Cortex of kidney (tissue), 1 donor: ENCODE results near the gene IRS1.

ENCODE experiments used
- DNase-seq: peaks from one replicate; lab custom pipeline; 2025; lab: John Stamatoyannopoulos, UW

Gene IRS1

GRCh38 chr2:226791056-226791486 is 8.5 kb downstream of the IRS1 start:
- no peak for DNase-seq

DNA sequence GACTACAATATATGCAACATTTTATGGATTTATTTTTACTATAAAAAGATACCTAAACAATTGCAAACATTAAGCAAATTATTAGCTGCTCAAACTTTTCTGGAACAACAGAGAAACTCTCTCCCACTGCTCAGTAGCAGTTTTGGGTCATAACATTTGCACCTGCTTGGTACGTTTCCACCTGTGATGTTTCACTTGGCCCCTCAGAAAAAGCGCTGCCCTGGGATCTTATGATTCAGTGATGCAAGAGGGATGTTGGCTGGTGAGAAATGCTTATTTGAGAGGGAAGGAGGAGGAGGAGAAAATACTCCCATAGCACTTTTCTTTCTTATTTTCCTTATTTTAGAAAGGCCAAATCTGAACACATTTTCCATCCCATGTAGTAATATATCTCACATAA is 9.2 kb downstream of the IRS1 start:
- no peak for DNase-seq

- DNase-seq = no peak
These were observed 9.6 kb downstream of the IRS1 start for GRCh38 chr2:226790011-226790410.

DNA sequence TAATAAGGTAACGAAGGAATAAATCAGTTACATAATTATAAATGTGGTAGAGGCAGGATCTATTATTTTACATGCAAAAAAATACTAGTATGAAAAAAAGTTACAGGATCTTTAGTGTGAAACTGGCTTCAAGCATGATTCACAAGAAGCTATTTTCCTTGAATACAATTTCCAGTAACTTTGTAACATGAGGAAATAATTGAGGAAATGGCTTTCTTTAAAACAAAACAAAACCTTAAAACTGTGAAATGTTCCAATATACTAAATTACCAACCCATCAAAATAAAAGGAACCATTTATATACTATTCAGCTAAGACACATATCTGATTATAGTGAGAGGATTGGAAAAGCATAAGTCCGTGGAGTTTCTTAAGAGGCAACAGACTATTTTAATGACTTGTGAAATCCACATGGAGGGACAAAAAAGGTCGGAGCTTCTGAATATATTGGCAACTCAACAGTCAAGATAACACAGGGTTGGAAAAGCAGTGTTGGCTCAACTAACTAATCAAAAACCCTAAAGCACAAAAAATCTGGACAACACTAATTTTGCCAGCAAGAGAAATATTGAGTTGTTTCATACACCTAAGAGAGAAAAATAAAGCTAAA is 10.6 kb downstream of the IRS1 start:
- no peak for DNase-seq

GRCh38 chr2:226788064-226788463 is 11.6 kb downstream of the IRS1 start:
- DNase-seq = no peak

- no peak for DNase-seq
These were observed 15.7 kb downstream of the IRS1 start for GRCh38 chr2:226783885-226784284.

DNA sequence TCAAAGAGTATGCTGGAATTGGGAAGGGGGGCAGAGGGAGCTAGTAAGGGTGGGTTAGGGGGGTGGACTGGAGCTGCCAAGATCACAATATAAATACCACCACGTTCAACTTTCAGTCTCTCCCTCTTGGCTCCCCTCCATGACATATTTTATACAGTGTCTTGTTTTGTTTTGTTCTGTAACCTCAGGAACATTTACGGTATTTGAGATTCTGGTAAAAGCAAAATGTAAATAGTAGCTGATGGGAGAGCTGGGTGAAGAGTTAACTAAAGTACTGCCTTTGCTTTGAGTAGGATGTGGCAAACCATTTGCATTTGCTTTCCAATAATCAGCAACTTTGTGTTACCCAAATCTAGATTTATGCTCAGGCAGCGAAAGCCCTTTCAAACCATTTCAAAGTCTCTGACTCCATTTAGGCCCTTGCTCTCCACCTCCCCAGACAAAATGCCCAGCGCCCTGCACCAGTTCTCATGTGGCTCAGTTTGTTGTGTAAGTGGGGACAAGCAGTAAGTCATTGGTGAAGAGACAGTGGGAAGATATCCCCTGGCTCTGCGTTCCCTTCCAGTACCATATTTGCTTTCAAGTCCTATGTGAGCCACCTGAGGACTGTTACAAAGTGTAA is 17.4 kb downstream of the IRS1 start:
- DNase-seq = no peak

DNA sequence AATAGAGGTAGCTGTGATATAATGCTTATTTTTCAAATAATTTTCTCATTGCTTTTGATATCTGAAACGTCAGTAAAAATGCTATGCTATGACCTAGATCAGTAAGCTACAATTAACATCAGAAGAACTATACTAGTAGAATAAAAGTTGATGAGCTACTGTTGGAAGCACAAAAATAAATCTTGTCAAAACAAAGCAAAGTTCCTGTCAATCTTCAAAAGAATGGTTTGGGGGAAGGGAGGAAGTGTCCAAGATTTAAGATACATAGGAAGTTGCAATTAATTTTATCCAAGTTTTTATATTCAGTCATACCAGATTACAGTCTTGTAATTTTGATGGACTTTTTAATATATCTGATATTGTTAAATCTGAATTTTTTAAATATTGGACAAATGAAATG is 19.2 kb downstream of the IRS1 start:
- no peak for DNase-seq

GRCh38 chr2:226777611-226778010 is 22.0 kb downstream of the IRS1 start:
- no peak for DNase-seq

- no peak for DNase-seq
These were observed 23.5 kb downstream of the IRS1 start for GRCh38 chr2:226776104-226776503.

DNA sequence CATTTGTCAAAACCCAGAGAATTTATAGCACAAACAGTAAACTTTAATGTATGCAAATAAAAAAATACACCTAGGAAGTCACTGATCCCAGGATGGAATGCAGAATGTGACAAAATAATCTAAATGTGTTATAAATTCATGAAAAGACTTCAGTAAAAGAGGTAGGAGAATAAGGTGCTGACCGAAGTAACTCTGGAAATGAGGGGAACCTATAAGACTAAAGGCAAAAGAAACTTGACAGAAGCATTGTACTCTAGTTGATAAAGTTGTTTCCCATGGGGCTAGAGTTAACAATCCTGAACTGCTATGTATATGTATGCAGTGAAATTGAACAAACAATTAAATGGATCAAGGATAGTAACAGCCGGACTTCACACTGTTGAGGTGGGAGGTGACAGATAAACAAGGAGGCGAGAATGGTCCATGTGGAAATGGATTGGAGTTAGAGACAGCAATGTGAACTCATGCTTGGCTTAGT is 24.5 kb downstream of the IRS1 start:
- DNase-seq = no peak

DNA sequence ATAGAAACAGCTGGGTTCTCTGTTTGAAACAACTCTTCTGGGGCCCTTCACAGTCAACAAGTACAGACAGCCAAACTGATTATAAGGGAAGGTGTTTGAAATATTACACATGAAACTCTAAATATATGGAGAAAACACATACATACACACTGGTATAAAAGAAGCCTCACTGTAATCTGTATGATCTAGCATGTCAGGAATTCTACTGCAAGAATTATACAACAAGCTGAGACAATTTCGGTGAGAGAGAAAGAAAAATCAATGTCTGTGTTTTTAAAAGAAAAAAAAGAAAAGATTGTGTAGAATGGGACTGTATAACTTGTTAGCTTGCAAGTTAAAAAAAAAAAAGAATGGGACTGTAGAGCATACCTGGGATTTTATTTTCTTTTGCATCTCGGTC is 26.3 kb downstream of the IRS1 start:
- DNase-seq = no peak

GRCh38 chr2:226772389-226773179 is 27.0 kb downstream of the IRS1 start:
- no peak for DNase-seq

DNA sequence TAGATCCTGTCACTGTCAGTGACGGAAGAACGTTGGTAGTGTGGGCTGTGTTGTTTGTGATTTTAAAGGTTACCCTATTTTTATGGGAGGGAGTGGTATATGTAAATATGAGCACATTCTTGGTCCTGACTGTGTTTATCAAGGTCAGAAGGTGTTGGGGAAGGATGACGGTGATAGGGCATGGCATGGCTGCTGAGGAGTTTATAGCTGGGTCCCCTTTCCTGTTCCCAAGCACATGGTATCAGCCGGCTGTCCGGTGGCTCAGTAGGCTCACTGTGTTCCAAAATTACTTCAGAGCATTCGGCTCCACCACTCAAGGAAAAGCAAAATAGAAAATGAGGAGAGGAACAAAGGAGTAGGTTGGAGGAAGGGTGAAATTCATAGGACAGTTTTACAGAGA is 28.6 kb downstream of the IRS1 start:
- DNase-seq = no peak

DNA sequence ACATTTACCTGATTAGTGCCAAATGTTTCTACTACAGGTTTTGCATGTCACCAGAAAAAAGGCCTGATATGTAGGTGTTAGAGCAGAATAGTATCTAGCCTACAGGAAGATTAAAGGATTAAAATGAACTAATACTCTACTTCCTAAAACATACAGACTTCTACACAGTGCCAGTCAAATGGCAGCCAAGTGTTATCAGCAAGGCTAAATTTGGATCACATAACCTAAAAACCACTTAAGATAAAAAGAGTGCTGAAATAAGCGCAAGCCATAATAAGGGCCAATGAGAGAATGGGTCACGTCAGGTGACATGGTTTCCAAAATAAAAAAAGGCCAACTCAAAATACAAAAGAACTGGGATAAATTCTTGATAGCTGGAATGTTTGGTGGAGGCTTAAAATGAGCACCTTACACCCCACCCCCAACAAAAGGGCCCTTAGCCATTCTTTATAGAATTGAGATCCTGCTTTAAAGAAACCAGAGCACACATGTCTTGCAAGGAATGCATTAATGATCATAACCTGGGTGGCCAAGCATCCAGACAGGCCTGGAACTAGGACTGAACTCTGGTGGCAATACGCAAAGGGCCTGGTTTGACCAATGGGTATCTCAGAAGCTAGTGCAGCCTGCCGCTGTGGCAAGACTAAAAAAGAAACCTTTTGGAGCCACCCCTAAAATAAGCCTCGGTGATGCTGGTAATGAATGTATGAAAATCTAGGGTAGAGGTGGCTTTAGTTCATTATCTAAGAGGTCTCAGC is 32.4 kb downstream of the IRS1 start:
- DNase-seq = no peak

DNA sequence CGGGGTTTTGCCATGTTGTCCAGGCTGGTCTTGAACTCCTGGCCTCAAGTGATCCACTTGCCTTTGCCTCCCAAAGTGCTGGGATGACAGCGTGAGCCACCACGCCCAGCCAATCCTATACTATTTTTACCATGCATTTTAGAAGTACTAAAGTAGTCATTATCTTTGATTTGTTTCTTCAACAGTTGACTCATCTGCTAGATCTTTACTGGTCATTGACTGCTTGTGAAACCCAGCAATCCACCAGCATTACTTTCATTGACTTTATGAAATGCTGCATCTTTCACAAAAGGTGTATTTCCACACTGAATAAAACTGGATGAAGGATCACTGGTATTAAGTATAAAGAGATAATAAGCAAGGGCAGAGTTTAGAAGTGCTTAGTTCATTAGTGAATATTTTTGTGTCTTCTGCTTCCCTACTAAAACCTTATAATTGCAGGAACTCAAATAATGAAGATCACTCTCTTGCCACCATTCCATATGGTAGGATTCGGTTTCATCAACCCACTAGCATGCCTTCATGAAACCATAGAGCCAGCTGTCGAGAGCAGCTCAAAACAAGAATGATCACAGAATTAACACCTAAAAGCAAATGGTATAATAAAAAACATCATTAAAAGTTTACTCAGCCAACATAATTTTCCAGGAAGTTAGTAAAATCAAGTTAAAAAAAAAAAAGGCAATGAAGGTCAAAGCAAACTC is 33.1 kb downstream of the IRS1 start:
- DNase-seq = no peak

DNA sequence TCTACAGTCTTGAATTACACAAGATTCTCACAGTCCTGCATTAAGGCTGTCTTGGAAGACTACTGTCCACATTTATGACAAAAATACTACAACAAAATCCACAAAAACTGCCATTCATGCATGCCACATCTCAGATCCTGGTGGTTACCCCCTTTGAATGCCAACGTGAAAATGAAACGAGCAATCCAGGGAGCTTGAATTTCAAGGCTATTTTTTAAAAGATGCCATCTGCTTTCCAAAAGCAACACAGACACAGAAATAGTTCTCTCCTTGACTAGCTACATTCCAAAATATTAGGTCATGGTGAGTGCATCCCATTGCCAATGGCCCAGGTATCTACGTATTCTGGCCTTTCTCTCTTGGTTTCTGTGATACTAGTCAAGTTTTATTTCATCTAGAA is 36.3 kb downstream of the IRS1 start:
- DNase-seq = no peak

GRCh38 chr2:226761195-226761583 is 38.4 kb downstream of the IRS1 start:
- no peak for DNase-seq

DNA sequence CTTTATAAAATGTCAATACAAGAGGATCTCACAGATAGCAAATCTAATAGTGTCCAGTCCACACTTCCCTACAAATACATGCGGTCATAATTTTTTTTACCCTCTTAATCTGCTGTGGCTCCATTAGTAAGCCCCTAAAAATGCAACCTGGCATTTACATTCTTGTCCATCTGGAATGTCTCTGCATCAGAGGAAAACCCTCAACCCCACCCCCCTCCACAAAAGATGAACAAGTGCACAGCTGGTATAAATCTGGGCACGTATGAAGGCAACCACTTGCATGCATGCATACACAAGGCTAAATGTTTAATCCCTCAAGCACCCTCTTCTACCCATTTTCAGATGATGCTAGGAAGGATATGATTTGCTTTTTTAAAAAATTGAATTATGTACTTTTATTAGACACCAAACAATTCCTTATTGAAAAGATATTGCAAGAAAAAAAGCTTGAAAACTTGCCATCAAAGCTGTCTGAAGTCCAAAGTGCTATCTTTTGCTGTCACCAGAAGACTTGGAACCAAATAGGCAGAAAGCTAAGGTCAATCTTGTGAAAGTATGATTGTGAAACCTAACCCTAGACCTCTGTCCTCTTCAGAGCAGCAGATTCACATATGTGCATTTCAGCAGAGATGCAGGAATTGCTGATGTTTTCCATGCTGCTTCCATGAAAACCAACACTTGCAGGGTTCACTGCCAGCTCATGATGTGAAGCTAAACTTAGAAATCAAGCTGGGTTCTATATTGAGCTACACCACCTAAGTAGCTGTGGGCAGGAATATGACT is 39.0 kb downstream of the IRS1 start:
- DNase-seq = no peak

DNA sequence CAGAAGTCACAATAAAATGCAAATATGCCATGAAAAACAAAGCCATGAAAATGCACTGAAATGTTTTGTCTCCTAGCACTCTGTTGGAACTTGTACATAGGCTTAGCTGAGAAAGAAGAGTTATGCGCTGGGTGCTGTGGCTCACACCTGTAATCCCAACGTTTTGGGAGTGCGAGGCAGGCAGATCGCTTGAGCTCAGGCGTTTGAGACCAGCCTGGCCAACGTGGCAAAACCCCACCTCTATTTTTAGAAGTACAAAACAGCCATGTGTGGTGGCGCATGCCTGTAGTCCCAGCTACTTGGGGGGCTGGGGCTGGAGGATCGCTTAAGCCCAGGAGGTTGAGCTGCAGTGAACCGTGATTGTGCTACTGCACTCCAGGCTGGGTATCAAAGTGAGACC is 39.9 kb downstream of the IRS1 start:
- DNase-seq = no peak
